ENCODE measurements around the gene UGT1A3.

UGT1A3 gene

DNA sequence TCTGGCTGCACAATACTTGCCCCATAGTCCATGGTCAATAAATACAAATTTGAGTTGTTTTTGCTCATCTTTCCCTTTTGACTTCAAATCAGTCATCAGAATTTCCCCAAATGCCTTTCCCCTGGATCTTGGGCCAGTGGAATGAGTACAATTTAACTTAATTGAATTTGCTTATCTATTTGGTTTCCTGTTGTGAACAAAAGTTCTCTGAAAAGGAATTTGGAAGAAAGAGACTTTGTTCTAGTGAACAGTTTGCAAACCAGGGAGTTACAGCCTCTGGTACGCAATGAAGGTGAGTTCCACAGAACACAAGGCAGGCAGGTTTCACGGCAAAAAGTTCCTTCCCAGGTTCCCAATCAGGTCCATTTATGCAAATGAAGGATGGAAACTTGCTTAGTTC is 30.0 kb downstream of the UGT1A3 start:
- Histone ChIP-seq H2AFZ (ENCODE audit: low read length) (no peak overlapping the region), H3K9me2 (replicated peaks; ENCODE audit: low read depth, low read length) (no peaks in the 10 kb centered on the region), H3K9me3 (ENCODE audit: insufficient read depth, low read depth, low read length) (no peaks in the 10 kb centered on the region), H3K27me3 (ENCODE audit: insufficient read depth, low read length, poor library complexity, severe bottlenecking) (no peaks in the 10 kb centered on the region), H4K20me1 (ENCODE audit: insufficient read depth, low read length, poor library complexity, severe bottlenecking) (no peaks in the 10 kb centered on the region), H3K4me3 (ENCODE audit: low read length, poor library complexity, severe bottlenecking) (no peak overlapping the region), H3K4me2 (ENCODE audit: low read depth, low read length, poor library complexity, severe bottlenecking) (no peak overlapping the region), H3F3A (ENCODE audit: low read depth) (no peaks in the 10 kb centered on the region), H3K4me1 (ENCODE audit: insufficient read depth, low read length, poor library complexity, severe bottlenecking) (no peaks in the 10 kb centered on the region), H3K79me2 (ENCODE audit: insufficient read depth, low read length) (no peaks in the 10 kb centered on the region), H3K36me3 (ENCODE audit: insufficient read depth, low read length) (no peaks in the 10 kb centered on the region), H3K9ac (ENCODE audit: low read depth, low read length, poor library complexity, severe bottlenecking) (no peak overlapping the region)
- TF ChIP-seq, protein P1, sequence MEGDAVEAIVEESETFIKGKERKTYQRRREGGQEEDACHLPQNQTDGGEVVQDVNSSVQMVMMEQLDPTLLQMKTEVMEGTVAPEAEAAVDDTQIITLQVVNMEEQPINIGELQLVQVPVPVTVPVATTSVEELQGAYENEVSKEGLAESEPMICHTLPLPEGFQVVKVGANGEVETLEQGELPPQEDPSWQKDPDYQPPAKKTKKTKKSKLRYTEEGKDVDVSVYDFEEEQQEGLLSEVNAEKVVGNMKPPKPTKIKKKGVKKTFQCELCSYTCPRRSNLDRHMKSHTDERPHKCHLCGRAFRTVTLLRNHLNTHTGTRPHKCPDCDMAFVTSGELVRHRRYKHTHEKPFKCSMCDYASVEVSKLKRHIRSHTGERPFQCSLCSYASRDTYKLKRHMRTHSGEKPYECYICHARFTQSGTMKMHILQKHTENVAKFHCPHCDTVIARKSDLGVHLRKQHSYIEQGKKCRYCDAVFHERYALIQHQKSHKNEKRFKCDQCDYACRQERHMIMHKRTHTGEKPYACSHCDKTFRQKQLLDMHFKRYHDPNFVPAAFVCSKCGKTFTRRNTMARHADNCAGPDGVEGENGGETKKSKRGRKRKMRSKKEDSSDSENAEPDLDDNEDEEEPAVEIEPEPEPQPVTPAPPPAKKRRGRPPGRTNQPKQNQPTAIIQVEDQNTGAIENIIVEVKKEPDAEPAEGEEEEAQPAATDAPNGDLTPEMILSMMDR (conservative IDR thresholded peaks at IDR 0.05; ENCODE audit: low read length): no peak
- no peak for TF ChIP-seq EZH2phosphoT487 (IDR thresholded peaks at IDR 0.05; ENCODE audit: borderline replicate concordance)

DNA sequence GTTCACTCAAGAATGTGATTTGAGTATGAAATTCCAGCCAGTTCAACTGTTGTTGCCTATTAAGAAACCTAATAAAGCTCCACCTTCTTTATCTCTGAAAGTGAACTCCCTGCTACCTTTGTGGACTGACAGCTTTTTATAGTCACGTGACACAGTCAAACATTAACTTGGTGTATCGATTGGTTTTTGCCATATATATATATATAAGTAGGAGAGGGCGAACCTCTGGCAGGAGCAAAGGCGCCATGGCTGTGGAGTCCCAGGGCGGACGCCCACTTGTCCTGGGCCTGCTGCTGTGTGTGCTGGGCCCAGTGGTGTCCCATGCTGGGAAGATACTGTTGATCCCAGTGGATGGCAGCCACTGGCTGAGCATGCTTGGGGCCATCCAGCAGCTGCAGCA is 31.2 kb downstream of the UGT1A3 start, which contains the start of gene UGT1A1:
UGT1A1 (plus strand) TSS at position 228 of the 400 bp plus-strand sequence; CDS start at position 246, 18 bp downstream.
- Histone ChIP-seq H4K20me1 (ENCODE audit: insufficient read depth, low read length, poor library complexity, severe bottlenecking) (no peaks in the 10 kb centered on the region), H3K9me3 (ENCODE audit: insufficient read depth, low read depth, low read length) (no peaks in the 10 kb centered on the region), H3K9ac (ENCODE audit: low read depth, low read length, poor library complexity, severe bottlenecking) (no peak within 1 kb of the TSS), H3K4me3 (ENCODE audit: low read length, poor library complexity, severe bottlenecking) (no peak within 1 kb of the TSS), H2AFZ (ENCODE audit: low read length) (no peak within 1 kb of the TSS), H3F3A (ENCODE audit: low read depth) (no peaks in the 10 kb centered on the region), H3K4me2 (ENCODE audit: low read depth, low read length, poor library complexity, severe bottlenecking) (no peak within 1 kb of the TSS), H3K9me2 (replicated peaks; ENCODE audit: low read depth, low read length) (no peaks in the 10 kb centered on the region), H3K4me1 (ENCODE audit: insufficient read depth, low read length, poor library complexity, severe bottlenecking) (no peaks in the 10 kb centered on the region), H3K27me3 (ENCODE audit: insufficient read depth, low read length, poor library complexity, severe bottlenecking) (no peaks in the 10 kb centered on the region), H3K79me2 (ENCODE audit: insufficient read depth, low read length) (no peaks in the 10 kb centered on the region), H3K36me3 (ENCODE audit: insufficient read depth, low read length) (no peaks in the 10 kb centered on the region)
- TF ChIP-seq, protein P1 (conservative IDR thresholded peaks at IDR 0.05; ENCODE audit: low read length): no peak
- TF ChIP-seq EZH2phosphoT487 (IDR thresholded peaks at IDR 0.05; ENCODE audit: borderline replicate concordance): no peak

DNA sequence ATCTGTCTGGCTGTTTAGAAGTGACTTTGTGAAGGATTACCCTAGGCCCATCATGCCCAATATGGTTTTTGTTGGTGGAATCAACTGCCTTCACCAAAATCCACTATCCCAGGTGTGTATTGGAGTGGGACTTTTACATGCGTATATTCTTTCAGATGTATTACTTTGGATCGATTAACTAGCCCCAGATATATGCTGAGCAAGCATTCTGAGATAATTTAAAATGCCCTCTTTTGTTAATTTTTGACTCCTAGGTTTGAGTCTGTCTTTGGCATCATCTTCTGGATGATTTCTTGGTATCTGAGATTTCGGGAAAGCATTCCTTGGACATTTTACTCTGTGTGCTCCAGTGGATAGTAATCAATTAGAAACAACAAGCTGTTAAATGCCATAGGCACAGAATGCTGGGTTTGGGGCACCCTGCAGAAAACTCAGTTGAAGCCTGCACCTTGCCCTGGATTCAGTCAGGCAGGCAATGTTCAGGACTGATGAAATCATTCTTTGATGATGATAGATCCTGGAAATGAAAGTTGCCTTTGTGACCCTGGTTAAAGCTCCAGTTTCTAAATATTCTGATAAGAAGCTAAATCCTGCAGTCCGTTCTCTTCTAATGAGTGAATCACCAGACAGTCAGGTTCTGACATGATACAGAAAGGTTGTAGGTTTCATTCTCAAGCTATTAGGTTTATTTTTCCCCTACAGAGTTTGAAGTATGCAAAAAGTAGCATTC is 32.4 kb downstream of the UGT1A3 start:
- no peak overlapping the region for H2AFZ ChIP-seq (ENCODE audit: low read length)
- no peaks in the 10 kb centered on the region for H3F3A ChIP-seq (ENCODE audit: low read depth)
- H3K9me3 ChIP-seq (ENCODE audit: insufficient read depth, low read depth, low read length): no peaks in the 10 kb centered on the region
- no peaks in the 10 kb centered on the region for H3K9me2 ChIP-seq (replicated peaks; ENCODE audit: low read depth, low read length)
- TF ChIP-seq EZH2phosphoT487 (IDR thresholded peaks at IDR 0.05; ENCODE audit: borderline replicate concordance): no peak
- TF ChIP-seq, protein P1 (conservative IDR thresholded peaks at IDR 0.05; ENCODE audit: low read length): no peak
- H3K4me1 ChIP-seq (ENCODE audit: insufficient read depth, low read length, poor library complexity, severe bottlenecking): no peaks in the 10 kb centered on the region
- no peak overlapping the region for H3K9ac ChIP-seq (ENCODE audit: low read depth, low read length, poor library complexity, severe bottlenecking)
- no peaks in the 10 kb centered on the region for H3K27me3 ChIP-seq (ENCODE audit: insufficient read depth, low read length, poor library complexity, severe bottlenecking)
- H3K79me2 ChIP-seq (ENCODE audit: insufficient read depth, low read length): no peaks in the 10 kb centered on the region
- no peaks in the 10 kb centered on the region for H3K36me3 ChIP-seq (ENCODE audit: insufficient read depth, low read length)
- H3K4me2 ChIP-seq (ENCODE audit: low read depth, low read length, poor library complexity, severe bottlenecking): no peak overlapping the region
- H3K4me3 ChIP-seq (ENCODE audit: low read length, poor library complexity, severe bottlenecking): no peak overlapping the region
- H4K20me1 ChIP-seq (ENCODE audit: insufficient read depth, low read length, poor library complexity, severe bottlenecking): no peaks in the 10 kb centered on the region
